ENCODE measurements around the gene RABGGTB.
"Not testable (repeated sequence)": the region's sequence is repeated elsewhere in the genome, so short reads cannot be mapped to it uniquely, and the experiment has no call there.

The RABGGTB gene

DNA sequence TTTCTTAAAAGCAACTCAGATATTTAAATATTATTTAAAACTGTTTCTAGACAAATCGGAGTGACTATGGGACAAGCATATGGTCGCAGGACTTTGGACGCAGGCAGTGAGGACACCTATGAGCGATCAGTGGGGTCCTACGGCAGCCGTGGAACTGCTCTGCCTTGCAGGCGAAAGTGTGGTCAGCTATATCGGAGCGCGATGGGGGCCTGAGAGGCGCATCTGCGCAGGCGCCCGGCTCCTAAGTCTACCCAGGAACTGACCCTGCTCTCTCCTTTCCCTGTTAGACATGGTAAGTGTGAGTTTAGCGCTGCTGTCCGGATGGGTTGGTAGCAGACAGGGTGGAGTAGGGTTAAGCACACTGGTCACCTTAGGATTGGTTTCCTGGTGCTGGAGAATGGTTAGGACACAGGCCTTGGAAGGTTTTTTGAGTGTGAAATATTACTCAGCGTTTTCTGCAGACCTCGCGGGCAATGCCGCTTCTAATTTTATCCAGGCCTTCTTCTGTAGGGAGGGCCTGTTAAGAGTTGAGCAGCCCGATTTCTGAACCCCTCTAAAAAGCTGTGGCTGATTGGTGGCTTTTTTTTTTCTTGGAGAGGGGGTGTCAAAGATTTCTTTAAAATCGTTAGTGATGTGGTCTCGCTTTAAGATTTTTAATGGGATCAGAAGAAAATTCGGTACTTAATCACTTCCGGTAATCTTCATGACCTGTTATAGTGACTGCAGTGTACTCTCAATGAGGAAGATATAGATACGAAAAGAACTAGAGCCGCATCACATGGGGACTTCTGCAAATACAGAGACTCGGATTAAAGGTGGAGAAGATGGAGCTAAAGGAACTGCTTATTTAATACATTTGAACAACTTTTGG lies at the start of gene RABGGTB:
RABGGTB (plus strand) TSS at position 274 of the 871 bp plus-strand sequence; CDS start at position 290, 16 bp downstream.
- peak; percentile 98 for DNase-seq (ENCODE audit: low read depth, low spot score)

DNA sequence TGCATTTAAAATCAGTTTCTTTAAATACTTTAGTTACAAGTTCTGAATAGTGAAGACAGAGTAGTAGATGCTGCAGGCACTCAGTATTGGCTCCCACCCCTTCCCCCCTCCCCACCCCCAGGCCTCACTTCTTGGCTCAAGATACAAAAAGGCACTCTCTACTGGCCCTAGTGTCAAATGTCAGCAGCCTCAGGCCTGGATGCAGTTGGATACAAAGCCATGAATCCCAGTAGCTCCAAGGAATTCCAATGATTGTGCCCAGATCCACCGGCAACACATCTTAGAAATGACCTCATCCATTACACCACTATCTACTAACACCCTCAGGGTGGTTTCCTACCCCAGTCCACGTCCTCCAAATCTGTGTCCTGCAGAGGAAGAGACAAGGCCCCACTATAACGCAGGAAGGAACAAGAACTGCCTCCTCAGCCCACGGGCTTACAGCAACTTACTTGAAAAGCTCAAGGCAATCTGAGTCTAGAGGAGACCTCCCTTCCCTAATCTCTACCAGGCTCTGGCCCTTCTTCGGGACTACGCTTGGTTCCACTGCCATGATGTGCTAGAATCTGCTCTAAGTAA lies 43.9 kb upstream of the RABGGTB start:
- peak; percentile 93 for DNase-seq (ENCODE audit: low read depth, low spot score)

DNA sequence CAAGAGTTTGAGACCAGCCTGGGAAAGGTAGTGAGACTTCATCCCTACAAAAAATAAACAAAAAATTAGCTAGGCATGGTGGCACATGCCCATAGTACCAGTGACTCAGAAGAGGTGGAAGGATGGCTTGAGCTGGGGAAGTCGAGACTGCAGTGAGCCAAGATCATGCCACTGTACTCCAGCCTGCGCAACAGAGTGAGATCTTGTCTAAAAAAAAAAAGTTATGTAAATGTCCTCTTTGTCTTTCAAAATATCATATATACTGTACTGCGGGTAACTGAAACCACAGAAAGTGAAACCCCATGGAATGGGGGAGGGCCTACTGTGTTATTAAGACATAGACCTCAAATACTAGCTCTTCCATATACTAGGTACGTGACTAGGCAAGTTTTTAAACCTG lies 40.8 kb upstream of the RABGGTB start:
- DNase-seq (ENCODE audit: low read depth, low spot score): no peak

DNA sequence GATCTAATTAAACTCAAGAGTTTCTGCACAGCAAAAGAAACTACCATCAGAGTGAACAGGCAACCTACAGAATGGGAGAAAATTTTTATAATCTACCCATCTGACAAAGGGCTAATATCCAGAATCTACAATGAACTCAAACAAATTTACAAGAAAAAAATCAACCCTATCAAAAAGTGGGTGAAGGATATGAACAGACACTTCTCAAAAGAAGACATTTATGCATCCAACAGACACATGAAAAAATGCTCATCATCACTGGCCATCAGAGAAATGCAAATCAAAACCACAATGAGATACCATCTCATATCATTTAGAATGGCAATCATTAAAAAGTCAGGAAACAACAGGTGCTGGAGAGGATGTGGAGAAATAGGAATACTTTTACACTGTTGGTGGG lies 28.8 kb upstream of the RABGGTB start:
- not testable (repeated sequence) for DNase-seq (ENCODE audit: low read depth, low spot score)

DNA sequence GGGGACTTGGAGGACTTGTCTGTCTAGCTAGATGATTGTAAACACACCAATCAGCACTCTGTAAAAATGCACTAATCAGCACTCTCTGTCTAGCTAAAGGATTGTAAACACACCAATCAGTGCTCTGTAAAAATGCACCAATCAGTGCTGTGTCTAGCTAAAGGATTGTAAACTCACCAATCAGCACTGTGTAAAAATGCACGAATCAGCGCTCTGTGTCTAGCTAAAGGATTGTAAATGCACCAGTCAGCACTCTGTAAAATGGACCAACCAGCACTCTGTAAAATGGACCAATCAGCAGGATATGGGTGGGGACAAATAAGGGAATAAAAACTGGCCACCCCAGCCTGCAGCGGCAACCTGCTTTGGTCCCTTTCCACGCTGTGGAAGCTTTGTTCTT lies 27.5 kb upstream of the RABGGTB start:
- not testable (repeated sequence) for DNase-seq (ENCODE audit: low read depth, low spot score)

DNA sequence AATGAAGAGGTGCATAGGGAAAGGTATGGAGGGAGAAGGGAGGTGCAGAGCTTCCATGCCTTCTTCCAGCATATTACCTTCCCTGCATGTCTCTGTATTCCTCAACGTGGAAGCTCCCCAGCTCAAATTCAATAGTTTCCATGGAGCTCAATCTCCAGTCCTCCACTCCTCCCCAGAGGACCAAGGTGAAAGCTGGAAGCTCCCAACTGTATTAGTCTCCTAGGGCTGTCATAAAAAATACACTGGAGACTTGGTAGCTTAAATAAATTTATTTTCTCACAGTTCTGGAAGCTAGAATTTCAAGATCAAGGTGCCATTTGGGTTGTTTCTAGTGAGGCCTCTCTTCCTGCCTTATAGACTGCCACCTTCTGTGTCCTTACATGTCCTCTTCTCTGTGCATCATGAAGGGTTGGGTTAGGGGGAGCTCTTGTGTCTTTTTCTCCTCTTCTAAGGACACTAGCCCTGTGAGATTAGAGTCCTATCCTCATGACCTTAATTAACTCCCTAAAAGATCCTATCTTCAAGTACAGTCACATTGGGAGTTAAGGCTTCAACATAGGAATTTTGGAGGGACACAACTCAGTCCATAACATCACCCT lies 21.9 kb upstream of the RABGGTB start:
- DNase-seq (ENCODE audit: low read depth, low spot score): no peak

DNA sequence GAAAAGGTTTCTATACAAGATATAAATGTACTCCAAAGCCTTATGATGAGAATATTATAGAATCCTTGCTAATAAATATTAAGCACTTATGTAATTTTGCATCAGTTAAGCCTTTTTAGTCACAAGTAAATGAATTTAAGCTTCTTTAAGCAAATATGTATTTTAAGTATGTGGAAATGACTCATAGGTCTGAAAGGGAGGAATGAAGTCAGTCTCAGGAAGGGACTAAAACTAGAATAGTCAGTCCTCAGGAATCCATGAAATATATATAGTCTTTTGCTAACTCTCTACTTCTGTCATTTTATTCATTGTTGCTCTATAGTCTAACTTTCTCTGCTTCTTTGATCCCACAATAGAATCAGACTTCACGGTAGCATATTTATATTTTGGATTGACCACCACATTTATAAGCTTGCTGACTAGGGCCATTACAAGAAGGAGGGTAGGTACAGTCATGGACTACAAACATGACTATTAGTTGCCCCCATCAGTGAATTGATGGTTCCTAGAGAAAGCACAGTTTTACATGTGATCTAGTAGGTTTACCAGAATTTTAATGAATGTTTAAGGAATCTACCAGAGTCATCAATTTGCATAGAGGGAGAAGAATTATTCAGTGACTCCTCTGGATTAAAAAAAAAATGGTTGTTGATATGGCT lies 20.2 kb upstream of the RABGGTB start:
- DNase-seq (ENCODE audit: low read depth, low spot score): no peak

DNA sequence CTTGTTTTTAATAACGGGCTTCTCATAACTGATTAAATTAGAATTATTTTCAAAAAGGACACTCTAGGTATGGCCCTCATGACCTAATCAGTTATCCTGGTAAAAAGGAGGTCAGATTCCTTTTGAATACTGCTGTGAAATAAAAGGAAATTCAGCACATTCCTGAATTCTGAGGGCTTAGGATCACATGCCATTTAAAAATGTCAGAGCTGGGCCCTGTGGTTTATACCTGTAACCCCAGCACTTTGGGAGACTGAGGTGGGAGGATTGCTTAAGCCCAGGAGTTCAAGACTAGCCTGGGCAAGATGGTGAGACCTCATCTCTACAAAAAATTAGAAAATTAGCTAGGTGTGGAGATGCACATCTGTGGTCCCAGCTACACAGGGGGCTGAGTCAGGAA lies 18.0 kb upstream of the RABGGTB start:
- no peak for DNase-seq (ENCODE audit: low read depth, low spot score)

DNA sequence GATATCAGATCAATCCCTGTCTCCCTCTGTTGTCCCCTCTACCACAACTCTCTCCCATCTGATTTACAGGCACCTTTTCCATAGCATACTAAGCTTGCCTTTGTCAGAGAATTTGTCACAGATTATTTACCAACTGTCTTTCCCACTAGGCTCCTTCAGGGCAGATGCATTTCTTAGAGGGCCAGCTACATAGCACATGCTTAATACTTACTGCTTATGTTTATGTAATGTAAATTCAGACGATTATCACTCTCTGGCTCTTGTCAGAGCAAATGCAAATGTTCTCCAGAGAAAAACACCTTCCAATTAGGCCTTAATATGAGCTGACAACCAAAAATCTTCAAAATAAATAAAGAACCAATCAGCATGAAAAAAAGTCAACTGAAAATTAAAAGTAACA lies 15.3 kb upstream of the RABGGTB start:
- DNase-seq (ENCODE audit: low read depth, low spot score): no peak

DNA sequence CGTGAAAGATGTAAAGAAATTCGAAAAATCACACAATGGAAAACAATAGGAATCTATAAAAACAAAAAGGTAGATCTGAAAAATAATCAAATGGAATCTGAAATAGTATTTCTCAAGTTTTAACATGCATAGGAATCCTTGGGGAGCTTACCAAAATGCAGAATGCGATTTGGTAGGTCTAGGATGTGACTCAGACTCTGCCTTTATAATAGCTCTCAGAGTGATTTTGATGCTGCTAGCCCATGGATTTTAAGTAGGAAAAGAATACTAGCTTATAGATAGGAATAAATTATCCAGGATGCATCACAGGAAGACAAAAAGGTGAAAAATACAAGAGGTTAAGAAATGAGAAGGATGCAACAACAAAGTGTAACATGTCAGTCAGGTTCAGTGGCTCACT lies 14.1 kb upstream of the RABGGTB start:
- no peak for DNase-seq (ENCODE audit: low read depth, low spot score)

DNA sequence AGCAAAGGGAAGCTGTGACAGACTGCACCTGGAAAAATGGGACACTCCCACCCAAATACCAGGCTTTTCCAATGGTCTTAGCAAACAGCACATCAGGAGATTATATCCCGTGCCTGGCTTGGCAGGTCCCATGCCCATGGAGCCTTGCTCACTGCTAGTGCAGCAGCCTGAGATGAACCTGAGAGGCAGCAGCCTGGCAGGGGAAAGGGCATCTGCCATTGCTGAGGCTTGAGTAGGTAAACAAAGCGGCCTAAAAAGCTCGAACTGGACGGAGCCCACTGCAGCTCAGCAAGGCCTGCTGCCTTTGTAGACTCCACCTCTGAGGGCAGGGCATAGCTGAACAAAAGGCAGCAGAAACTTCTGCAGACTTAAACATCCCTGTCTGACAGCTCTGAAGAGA lies 8.2 kb upstream of the RABGGTB start:
- not testable (repeated sequence) for DNase-seq (ENCODE audit: low read depth, low spot score)

DNA sequence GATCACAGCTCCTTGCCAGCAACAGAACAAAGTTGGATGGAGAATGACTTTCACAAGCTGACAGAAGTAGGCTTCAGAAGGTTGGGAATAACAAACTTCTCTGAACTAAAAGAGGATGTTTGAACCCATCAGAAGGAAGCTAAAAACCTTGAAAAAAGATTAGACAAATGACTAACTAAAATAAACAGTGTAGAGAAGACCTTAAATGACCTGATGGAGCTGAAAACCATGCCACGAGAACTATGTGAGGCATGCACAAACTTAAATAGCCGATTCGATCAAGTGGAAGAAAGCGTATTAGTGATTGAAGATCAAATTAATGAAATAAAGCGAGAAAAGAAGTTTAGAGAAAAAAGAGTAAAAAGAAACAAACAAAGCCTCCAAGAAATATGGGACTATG lies 7.4 kb upstream of the RABGGTB start:
- DNase-seq (ENCODE audit: low read depth, low spot score): not testable (repeated sequence)

DNA sequence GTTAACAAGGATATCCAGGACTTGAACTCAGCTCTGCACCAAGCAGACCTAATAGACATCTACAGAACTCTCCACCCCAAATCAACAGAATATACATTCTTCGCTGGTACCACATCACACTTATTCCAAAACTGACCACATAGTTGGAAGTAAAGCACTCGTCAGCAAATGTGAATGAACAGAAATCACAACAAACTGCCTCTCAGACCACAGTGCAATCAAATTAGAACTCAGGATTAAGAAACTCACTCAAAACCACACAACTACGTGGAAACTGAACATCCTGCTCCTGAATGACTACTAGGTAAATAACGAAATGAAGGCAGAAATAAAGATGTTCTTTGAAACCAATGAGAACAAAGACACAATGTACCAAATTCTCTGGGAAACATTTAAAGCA lies 5.9 kb upstream of the RABGGTB start:
- DNase-seq (ENCODE audit: low read depth, low spot score): not testable (repeated sequence)

DNA sequence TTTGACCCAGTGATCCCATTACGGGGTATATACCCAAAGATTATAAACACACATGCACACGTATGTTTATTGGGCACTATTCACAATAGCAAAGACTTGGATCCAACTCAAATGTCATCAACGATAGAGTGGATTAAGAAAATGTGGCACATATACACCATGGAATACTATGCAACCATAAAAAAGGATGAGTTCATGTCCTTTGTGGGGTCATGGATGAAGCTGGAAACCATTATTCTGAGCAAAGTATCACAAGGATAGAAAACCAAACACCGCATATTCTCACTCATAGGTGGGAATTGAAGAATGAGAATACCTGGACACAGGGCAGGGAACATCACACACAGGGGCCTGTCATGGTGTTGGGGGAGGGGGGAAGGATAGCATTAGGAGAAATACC lies 2.1 kb upstream of the RABGGTB start:
- DNase-seq (ENCODE audit: low read depth, low spot score): not testable (repeated sequence)

DNA sequence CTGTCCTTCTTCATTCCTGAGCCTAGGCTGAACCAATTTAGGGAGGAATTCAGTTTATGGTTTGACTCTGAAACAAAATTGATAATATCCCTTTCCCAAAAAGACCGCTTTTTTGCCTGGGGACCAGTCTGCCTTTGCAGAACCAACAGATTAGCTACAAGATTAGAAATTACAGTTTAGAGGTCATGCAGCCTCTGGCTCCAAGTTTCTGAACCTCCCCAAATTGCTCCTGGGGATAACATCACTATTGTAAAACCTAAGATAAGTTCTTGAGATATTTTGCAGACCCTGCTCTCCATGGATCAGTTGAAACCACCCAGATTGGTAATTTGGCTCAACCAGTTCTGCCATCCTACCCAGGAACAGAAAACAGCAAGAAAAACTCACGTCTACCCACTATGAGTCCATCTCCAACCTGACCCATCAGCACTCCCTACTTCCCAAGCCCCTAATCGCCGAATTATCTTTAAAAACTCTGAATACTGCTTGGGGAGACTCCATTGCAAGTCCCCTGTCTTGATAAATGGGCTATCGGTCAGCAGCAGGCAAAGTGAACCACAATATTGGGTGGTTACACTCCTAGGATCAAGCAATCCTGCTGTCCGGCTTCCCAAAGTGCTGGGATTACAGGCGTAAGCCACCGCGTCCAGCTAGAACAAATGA lies 605 bp upstream of the RABGGTB start:
- DNase-seq (ENCODE audit: low read depth, low spot score): peak; percentile 63

DNA sequence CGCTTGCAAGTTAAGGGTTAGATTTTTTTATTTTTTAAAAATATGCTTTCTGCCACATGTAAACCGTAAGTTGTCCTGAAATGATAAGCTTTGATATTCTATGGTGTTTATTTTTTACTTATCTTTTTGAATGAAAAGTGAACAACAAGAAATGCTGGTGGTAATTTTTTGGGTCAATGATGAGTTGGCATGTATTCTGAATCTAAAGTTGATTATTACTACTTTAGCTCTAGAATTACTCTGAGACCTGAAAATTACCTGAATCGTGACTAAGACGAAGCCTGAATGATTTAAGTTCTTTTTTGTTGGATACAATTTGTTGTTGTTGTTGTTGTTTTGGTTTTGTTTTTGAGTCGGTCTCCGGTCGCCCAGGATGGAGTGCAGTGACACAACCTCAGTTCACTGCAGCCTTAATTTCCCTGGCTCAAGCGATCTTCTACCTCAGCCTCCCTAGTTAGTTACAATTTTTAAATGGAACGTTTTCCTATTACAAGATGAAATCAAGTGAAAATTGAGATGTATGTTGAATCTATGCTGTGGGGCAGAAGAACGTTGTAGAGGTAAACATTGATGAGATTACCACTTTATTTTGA lies 941 bp downstream of the RABGGTB start:
- DNase-seq (ENCODE audit: low read depth, low spot score): no peak

DNA sequence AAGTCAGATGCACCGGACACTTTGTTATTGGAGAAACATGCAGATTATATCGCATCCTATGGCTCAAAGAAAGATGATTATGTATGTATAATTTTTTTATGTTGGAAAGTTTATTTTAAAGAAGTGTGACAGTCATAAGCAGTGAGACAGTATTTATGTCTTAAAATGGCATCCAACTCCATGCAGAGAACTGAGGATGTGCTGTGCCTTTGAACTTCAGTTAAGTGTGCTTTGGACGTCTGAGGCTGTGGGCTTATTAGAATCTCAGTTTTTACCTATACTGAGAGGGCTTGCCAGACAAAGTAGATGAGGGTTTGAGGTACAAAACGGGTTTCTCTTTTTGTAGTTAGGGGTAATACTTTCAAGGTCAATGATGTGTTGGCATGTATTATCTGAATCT lies 1.5 kb downstream of the RABGGTB start:
- no peak for DNase-seq (ENCODE audit: low read depth, low spot score)

DNA sequence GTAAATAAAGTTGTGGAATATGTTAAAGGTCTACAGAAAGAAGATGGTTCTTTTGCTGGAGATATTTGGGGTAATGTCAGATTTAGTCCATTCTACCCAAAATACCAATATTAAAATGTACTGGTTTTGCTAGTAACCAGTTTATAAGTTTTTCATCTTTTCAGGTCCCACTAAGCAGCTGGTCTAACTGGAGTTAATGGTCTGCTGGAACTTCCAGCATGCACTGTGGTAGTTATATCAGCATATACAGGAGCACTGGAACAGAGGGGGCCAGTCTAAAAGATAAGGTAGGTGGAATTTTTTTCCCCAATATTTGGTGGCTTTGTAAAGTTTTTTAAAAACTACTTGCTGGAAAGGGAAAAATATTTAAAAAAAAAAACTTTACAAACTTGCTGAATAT lies 3.9 kb downstream of the RABGGTB start:
- DNase-seq (ENCODE audit: low read depth, low spot score): no peak

DNA sequence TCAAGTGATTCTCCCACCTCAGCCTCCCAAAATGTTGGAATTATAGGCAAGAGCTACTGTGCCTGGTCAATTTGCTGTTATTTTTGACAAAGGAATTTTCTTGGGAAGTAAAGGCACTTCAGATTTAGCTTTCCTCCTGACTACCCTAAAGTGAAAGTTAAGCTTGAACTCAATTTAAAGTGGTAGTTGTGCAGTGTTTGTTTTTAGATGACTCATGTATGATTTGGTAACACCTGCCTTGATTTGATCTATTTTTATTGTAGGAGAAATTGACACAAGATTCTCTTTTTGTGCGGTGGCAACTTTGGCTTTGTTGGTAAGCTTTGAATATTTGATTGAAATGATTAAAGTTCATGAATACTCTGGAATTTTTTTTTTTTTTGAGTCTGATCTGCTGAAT lies 5.0 kb downstream of the RABGGTB start:
- DNase-seq (ENCODE audit: low read depth, low spot score): no peak

DNA sequence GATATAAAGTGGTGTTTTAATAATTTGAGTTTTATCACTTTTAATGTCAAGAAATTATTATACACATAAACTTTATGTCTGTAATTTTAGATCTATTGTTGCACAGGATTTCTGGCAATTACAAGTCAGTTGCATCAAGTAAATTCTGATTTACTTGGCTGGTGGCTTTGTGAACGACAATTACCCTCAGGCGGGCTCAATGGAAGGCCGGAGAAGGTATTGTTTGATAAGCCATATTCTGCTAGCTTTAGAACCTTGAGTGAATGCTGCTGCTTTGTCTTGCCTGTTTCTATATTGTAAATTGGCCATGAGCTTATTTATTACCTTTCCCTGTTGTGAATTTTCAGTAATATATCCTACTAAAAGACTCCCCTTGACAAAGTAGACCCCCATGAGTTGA lies 6.0 kb downstream of the RABGGTB start:
- DNase-seq (ENCODE audit: low read depth, low spot score): no peak

DNA sequence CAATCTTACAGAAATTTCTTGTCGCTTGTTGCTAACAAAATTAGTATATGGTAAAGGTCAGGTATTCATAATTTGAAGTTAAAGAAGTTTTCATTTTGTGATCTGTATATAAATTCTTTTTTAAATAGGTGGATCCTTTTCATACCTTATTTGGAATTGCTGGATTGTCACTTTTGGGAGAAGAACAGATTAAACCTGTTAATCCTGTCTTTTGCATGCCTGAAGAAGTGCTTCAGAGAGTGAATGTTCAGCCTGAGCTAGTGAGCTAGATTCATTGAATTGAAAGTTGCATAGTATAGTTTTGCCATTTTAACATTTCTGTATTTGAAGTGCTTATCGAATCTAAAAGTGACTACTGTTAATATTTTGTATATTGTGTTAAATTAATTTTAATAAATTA lies 8.3 kb downstream of the RABGGTB start:
- DNase-seq (ENCODE audit: low read depth, low spot score): no peak
